Adrenal gland (tissue), 12 donors: ENCODE measurements around the gene NOS1. TPM values are rescaled to one million over a fixed set of nuclear protein-coding genes. Genes with fewer than 3 reads are reported as not detected.

ENCODE experiments used
- DNase-seq, 7 donors: peaks; one replicate each; pipeline ENCODE4 v3.0.0-alpha.2; 2019 to 2020
- H3K27ac ChIP-seq, 5 donors: fragments of 200-600 bp; sonication (generic) in 4 of 5; 1 replicate in 3 of 5; 2 replicates in 2 of 5; pipeline versions ENCODE4 v1.5.1 to v1.8.0; 2016 to 2020; ENCODE audit warnings: mild to moderate bottlenecking in 1 of 5
- H3K27me3 ChIP-seq: fragments of 200-600 bp; 2 replicates; pipeline ENCODE4 v1.8.0; 2021
- H3K36me3 ChIP-seq, 2 donors: fragments of 200-600 bp; replicated peaks in 1 of 2; 1 replicate in 1 of 2; 2 replicates in 1 of 2; pipeline versions ENCODE4 v1.5.1 to v1.8.0; 2018 to 2022
- H3K4me1 ChIP-seq, 2 donors: fragments of 200-600 bp; replicated peaks in 1 of 2; 1 replicate in 1 of 2; 2 replicates in 1 of 2; pipeline versions ENCODE4 v1.5.1 to v1.8.0; 2018 to 2021
- H3K4me3 ChIP-seq, 4 donors: fragments of 200-600 bp; sonication (generic) in 3 of 4; one replicate each; pipeline ENCODE4 v1.5.1; 2016 to 2018
- H3K9me3 ChIP-seq, 3 donors: fragments of 200-600 bp; sonication (generic) in 1 of 3; replicated peaks in 1 of 3; 1 replicate in 2 of 3; 2 replicates in 1 of 3; pipeline versions ENCODE4 v1.5.1 to v1.8.0; 2016 to 2021
- CTCF ChIP-seq, 6 experiments: fragments of 450-650 bp in 4 of 6; fragments of 200-600 bp in 2 of 6; sonication (generic) in 1 of 6; IDR thresholded peaks; 1 replicate in 5 of 6; 2 replicates in 1 of 6; pipeline versions ENCODE4 v1.5.1 to v1.8.0; 2016 to 2021; ENCODE audit warnings: antibody characterized with exemption in 6 of 6, mild to moderate bottlenecking in 2 of 6, moderate library complexity in 1 of 6
- POLR2A ChIP-seq, 2 donors: fragments of 450-650 bp; IDR thresholded peaks; one replicate each; pipeline ENCODE4 v1.6.1; 2017; ENCODE audit warnings: antibody characterized with exemption in 2 of 2, mild to moderate bottlenecking in 2 of 2, moderate library complexity in 1 of 2
- WGBS, 4 donors: extraction: QIAGEN DNeasy Blood & Tissue Kit in 2 of 4; methylation state at CpG; one replicate each; pipeline versions ENCODE4 v1.1.5 to v1.1.7; 2013 to 2017; 5-methylcytosine and 5-hydroxymethylcytosine counted together
- intact Hi-C, 2 donors: fragments of 100-400 bp; cut with DNase I; formaldehyde crosslinking; loops; one replicate each; pipeline versions ENCODE4 v1.14.1 to v1.15.0; 2022 to 2023
- polyA plus RNA-seq, 3 donors: library from polyadenylated mRNA; stranded (reverse); fragments of 200-250 nt in 2 of 3; fragments of 350-450 nt in 1 of 3; fragmentation: Illumina TruSeq in 1 of 3; extraction: RNeasy Lipid Tissue Mini Kit (QIAGEN cat#74804) in 1 of 3; gene quantifications; one replicate each; pipeline ENCODE4 v1.2.3, GENCODE V29; 2013 to 2014
- total RNA-seq, 9 donors: library from RNA; depleted of rRNA in 4 of 9; stranded (reverse); fragments of >200 nt in 4 of 9; fragments of 120-200 nt in 1 of 9; fragmentation: NEBNext Ultra II Directional in 1 of 9; extraction: Animal tissue kit (Norgen Biotek cat#: 25700) in 1 of 9; gene quantifications; one replicate each; pipeline versions ENCODE4 v1.1.0 to v1.2.4, GENCODE V29; 2013 to 2023
- donor health status: healthy with polysubstance abuse.
- donor health status: Bipolar disorder and iron deficiency.
- donor health status: DM: yes; HTN: yes; CAD: no.
- donor health status: DM: no; HTN: no; CAD: no.
- donor health status: DM: no; HTN: no; CAD: no.
- donor health status: DM: yes; HTN: yes; CAD: no.

NOS1 gene
- total and polyA plus RNA-seq, 12 donors = under 0.01 to 0.26 (median 0.07) TPM; not detected in 2

DNA sequence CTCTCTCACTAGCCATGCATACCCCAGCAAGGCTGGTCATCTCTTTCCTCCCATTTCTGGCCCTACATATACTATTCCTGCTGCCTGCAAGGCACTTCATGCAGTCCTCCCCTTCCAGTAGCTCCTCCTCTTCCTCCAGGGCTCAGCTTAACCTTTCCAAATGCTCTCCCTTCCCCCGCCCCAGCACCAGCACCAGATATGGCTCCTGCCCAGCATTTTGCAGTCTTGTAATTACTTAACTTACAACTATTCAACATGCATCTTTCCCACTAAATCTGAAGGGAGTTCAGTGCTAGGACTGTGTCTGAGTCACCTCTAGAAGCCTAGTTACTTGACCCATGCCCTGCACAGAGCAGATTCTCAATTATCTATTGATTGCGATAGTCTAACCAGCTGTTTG is 169.4 kb downstream of the NOS1 start:
- Histone ChIP-seq H3K27ac (no peak overlapping the region), H3K4me3 (no peak overlapping the region), H3K27me3 (no peaks in the 10 kb centered on the region), H3K36me3 (no peaks in the 10 kb centered on the region), H3K9me3 (no peaks in the 10 kb centered on the region), H3K4me1 (peaks cover 11 to 26% of the 10 kb centered on the region in 2 donors)
- WGBS, 4 donors = 71 to 84% (median 81%) methylated on average over 2 of the region's 2 CpGs
- DNase-seq = peak in 5 of 7 donors; percentile 26 to 56 (median 51)
- intact Hi-C loops = no loop called here
- TF ChIP-seq POLR2A (IDR thresholded peaks at IDR 0.05) (no peak), CTCF (IDR thresholded peaks at IDR 0.05) (no peak)

DNA sequence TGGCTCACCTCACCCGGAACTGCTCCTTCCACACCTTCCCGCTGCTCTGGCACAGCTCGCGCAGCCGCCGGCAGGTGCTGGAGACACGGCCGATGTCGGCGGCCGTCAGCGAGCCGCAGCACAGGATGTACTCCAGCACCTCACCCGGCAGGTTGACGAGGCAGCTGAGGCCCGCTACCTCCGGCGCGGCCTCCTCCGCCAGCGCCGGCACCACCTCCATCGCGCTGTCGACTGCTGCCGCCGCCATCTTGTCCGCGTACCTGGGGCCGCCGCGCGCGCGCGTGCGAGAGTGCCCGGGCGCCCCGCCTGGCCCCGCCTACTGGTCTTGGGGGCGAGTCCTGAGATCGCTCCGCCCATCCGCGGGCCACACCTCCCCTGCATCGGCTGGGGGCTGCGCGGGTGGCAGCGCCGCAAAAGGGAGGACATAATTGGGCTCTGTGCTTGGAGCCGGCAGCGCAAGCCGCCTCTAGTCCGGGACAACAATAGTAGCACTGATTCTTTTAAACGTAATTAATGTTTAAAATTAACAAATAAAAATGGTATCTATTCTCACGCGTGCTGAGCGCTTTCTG is 171.1 kb downstream of the NOS1 start, which contains the start of gene FBXO21:
FBXO21 (minus strand) TSS at position 261 of the 572 bp plus-strand sequence; CDS start at position 247, 14 bp downstream.
- WGBS, 4 donors = 2 to 8% (median 3%) methylated on average over 8 to 59 of the region's 59 CpGs
- Histone ChIP-seq H3K9me3 (no peaks in the 10 kb centered on the region), H3K27me3 (no peaks in the 10 kb centered on the region), H3K4me3 (peak within 1 kb of the TSS; percentile 49 to 99 (median 68)), H3K36me3 (peaks cover 0 to 6% of the 10 kb centered on the region in 2 donors), H3K27ac (peak within 1 kb of the TSS; percentile 61 to 92 (median 84)), H3K4me1 (peaks cover 11 to 37% of the 10 kb centered on the region in 2 donors)
- peak; percentile 88 to 97 for TF ChIP-seq POLR2A (IDR thresholded peaks at IDR 0.05)
- no peak for TF ChIP-seq CTCF (IDR thresholded peaks at IDR 0.05)
- intact Hi-C loops = no loop called here
- DNase-seq = peak; percentile 87 to 94 (median 92)

DNA sequence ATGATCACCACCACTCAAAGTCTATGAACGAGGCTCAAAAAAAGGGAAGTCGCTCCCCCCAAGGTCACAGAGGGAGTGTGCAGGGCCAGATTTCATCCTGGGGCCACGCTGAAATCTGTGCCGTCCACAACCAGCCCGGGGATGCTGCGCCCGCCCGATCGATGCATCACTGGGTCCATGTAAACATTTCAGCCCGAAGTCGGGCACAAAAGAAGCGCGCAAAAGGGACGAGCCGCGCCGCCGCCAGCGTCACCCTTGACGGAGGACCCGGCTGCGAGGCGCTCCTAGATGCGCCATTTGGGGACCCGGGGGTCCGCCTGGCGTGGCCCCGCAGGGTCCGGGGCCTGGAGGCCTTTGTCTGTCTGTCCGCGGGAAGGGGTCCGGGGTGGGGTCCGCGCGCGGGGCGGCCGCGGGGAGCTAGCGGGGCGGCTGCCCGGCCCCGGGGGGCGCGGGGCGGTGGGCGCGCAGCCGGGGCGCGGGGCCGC is 171.7 kb downstream of the NOS1 start:
- Histone ChIP-seq H3K27ac (peak overlapping the region; percentile 61 to 92 (median 84)), H3K4me1 (peaks cover 15 to 42% of the 10 kb centered on the region in 2 donors), H3K4me3 (peak overlapping the region; percentile 49 to 99 (median 68)), H3K27me3 (no peaks in the 10 kb centered on the region), H3K36me3 (peaks cover 0 to 11% of the 10 kb centered on the region in 2 donors), H3K9me3 (no peaks in the 10 kb centered on the region)
- TF ChIP-seq POLR2A (IDR thresholded peaks at IDR 0.05) (no peak), CTCF (IDR thresholded peaks at IDR 0.05) (no peak)
- intact Hi-C loops = no loop called here
- 0% methylated on average over 11 to 47 of the region's 52 CpGs for WGBS, 4 donors
- peak; percentile 42 to 70 (median 49) for DNase-seq

- Histone ChIP-seq H3K4me1 (peaks cover 15 to 47% of the 10 kb centered on the region in 2 donors), H3K4me3 (peak overlapping the region; percentile 49 to 99 (median 68)), H3K27ac (peak overlapping the region; percentile 61 to 92 (median 84)), H3K9me3 (no peaks in the 10 kb centered on the region), H3K27me3 (no peaks in the 10 kb centered on the region), H3K36me3 (peaks cover 0 to 17% of the 10 kb centered on the region in 2 donors)
- 11 to 23% (median 19%) methylated on average over 16 to 25 of the region's 25 CpGs for WGBS, 4 donors
- DNase-seq = peak; percentile 35 to 77 (median 59)
- TF ChIP-seq POLR2A (IDR thresholded peaks at IDR 0.05) (peak; percentile 65 to 94), CTCF (IDR thresholded peaks at IDR 0.05) (no peak)
- intact Hi-C loops = no loop called here
Measured at GRCh38 chr12:117188961-117189724, 172.3 kb downstream of the NOS1 start.
